CD14-positive monocyte (primary cell): Measurements from ENCODE around the gene MTCH2. TPM values are rescaled to one million over a fixed set of nuclear protein-coding genes. Genes with fewer than 3 reads are reported as not detected.

Experiments
- DNase-seq, 3 donors: peaks; one replicate each; pipeline ENCODE4 v3.0.0-alpha.2; 2011 to 2022
- H2AFZ ChIP-seq: 2 replicates; pipeline ENCODE4 v1.6.0; 2012; ENCODE audit warnings: mild to moderate bottlenecking, low read depth, low read length, inconsistent platforms; ENCODE audit not compliant: insufficient read depth, poor library complexity, severe bottlenecking
- H3K27ac ChIP-seq, 2 donors: 1 replicate in 1 of 2; 2 replicates in 1 of 2; pipeline ENCODE4 v1.5.1; 2012 to 2013; ENCODE audit warnings: low read length in 2 of 2, control low read depth in 1 of 2, inconsistent platforms in 1 of 2, low read depth in 1 of 2, mild to moderate bottlenecking in 1 of 2
- H3K27me3 ChIP-seq, 2 donors: one replicate each; pipeline versions ENCODE4 v1.6.0 to v1.6.1; 2011 to 2013; ENCODE audit warnings: low read length in 2 of 2; ENCODE audit not compliant: control insufficient read depth in 2 of 2, insufficient read depth in 2 of 2
- H3K36me3 ChIP-seq, 2 donors: replicated peaks in 1 of 2; 1 replicate in 1 of 2; 2 replicates in 1 of 2; pipeline versions ENCODE4 v1.5.1 to v1.6.1; 2012 to 2013; ENCODE audit warnings: low read length in 2 of 2, control low read depth in 1 of 2, inconsistent platforms in 1 of 2, mild to moderate bottlenecking in 1 of 2; ENCODE audit not compliant: insufficient read depth in 2 of 2, control insufficient read depth in 1 of 2
- H3K4me1 ChIP-seq, 2 donors: 1 replicate in 1 of 2; 2 replicates in 1 of 2; pipeline versions ENCODE4 v1.5.1 to v1.6.1; 2012 to 2013; ENCODE audit warnings: low read length in 2 of 2, control low read depth in 1 of 2, inconsistent platforms in 1 of 2, mild to moderate bottlenecking in 1 of 2, moderate library complexity in 1 of 2; ENCODE audit not compliant: insufficient read depth in 2 of 2, control insufficient read depth in 1 of 2
- H3K4me2 ChIP-seq: replicated peaks from 2 replicates; pipeline ENCODE3; 2012; ENCODE audit warnings: low read length, moderate library complexity, mild to moderate bottlenecking; ENCODE audit not compliant: poor library complexity, severe bottlenecking; ENCODE audit errors: extremely low read depth
- H3K4me3 ChIP-seq, 3 experiments: fragments of 200-600 bp in 1 of 3; sonication (generic) in 1 of 3; replicated peaks in 1 of 3; 1 replicate in 2 of 3; 2 replicates in 1 of 3; pipeline ENCODE4 v1.5.1; 2011 to 2013; ENCODE audit warnings: low read length in 3 of 3, mild to moderate bottlenecking in 3 of 3, control low read depth in 2 of 3, low read depth in 2 of 3, inconsistent platforms in 1 of 3, moderate library complexity in 1 of 3
- H3K79me2 ChIP-seq: 2 replicates; pipeline ENCODE4 v1.6.0; 2012; ENCODE audit warnings: mild to moderate bottlenecking, control low read depth, inconsistent platforms, low read length, moderate library complexity; ENCODE audit not compliant: insufficient read depth
- H3K9ac ChIP-seq: 2 replicates; pipeline ENCODE4 v1.6.0; 2017; ENCODE audit warnings: low read length, mild to moderate bottlenecking; ENCODE audit not compliant: insufficient read depth, poor library complexity, severe bottlenecking
- H3K9me3 ChIP-seq, 2 donors: replicated peaks in 1 of 2; 1 replicate in 1 of 2; 2 replicates in 1 of 2; pipeline versions ENCODE4 v1.5.1 to v1.6.1; 2012 to 2013; ENCODE audit warnings: low read length in 2 of 2, control low read depth in 1 of 2; ENCODE audit not compliant: control insufficient read depth in 1 of 2, insufficient read depth in 1 of 2
- H4K20me1 ChIP-seq: 2 replicates; pipeline ENCODE4 v1.6.0; 2012; ENCODE audit warnings: mild to moderate bottlenecking, low read length, control low read depth, moderate library complexity; ENCODE audit not compliant: insufficient read depth
- H3K27ac Mint-ChIP-seq, 7 donors: one replicate each; pipeline ENCODE4 v1.8.0; 2020; ENCODE audit warnings: mild to moderate bottlenecking in 7 of 7, mixed read lengths in 7 of 7, moderate library complexity in 6 of 7, inconsistent platforms in 2 of 7
- H3K27me3 Mint-ChIP-seq, 3 donors: one replicate each; pipeline ENCODE4 v1.8.0; 2021 to 2022; ENCODE audit warnings: low read depth in 3 of 3, mild to moderate bottlenecking in 3 of 3, mixed read lengths in 3 of 3, moderate library complexity in 3 of 3, inconsistent platforms in 1 of 3
- H3K36me3 Mint-ChIP-seq, 2 donors: one replicate each; pipeline ENCODE4 v1.8.0; 2020; ENCODE audit warnings: mixed read lengths in 2 of 2, inconsistent platforms in 1 of 2, mild to moderate bottlenecking in 1 of 2
- H3K4me1 Mint-ChIP-seq: one replicate; pipeline ENCODE4 v1.8.0; 2020; ENCODE audit warnings: mild to moderate bottlenecking, mixed read lengths
- H3K4me3 Mint-ChIP-seq, 2 donors: one replicate each; pipeline ENCODE4 v1.8.0; 2020; ENCODE audit warnings: mild to moderate bottlenecking in 2 of 2, mixed read lengths in 2 of 2, moderate library complexity in 1 of 2
- H3K9me3 Mint-ChIP-seq, 7 donors: one replicate each; pipeline ENCODE4 v1.8.0; 2020 to 2022; ENCODE audit warnings: mixed read lengths in 7 of 7, mild to moderate bottlenecking in 6 of 7, moderate library complexity in 6 of 7, inconsistent platforms in 2 of 7
- CTCF ChIP-seq: fragments of 200-600 bp; IDR thresholded peaks from one replicate; pipeline ENCODE4 v1.8.0; 2022; ENCODE audit warnings: antibody characterized with exemption, mild to moderate bottlenecking
- WGBS: methylation state at CpG from one replicate; pipeline ENCODE4 v1.1.5; 2013; ENCODE audit warnings: missing lambda C conversion rate; ENCODE audit not compliant: insufficient coverage; 5-methylcytosine and 5-hydroxymethylcytosine counted together
- intact Hi-C, 2 donors: fragments of 100-400 bp; cut with micrococcal nuclease; formaldehyde crosslinking; loops; one replicate each; pipeline versions ENCODE4 v1.15.0 to v1.15.1; 2023
- polyA plus RNA-seq, 3 donors: library from polyadenylated mRNA; depleted of rRNA in 1 of 3; unstranded in 2 of 3; stranded (reverse) in 1 of 3; fragments of 300-500 nt in 2 of 3; fragments of >200 nt in 1 of 3; fragmentation: Illumina TruSeq in 2 of 3; gene quantifications; 1 replicate in 2 of 3; 2 replicates in 1 of 3; pipeline ENCODE4 v1.2.3, GENCODE V29; 2012 to 2021
- small RNA-seq: library from RNA; depleted of rRNA; stranded (forward); fragments of <200 nt; gene quantifications from one replicate; pipeline ENCODE3, GENCODE V24; 2012; ENCODE audit warnings: low read depth; ENCODE audit not compliant: insufficient read length

MTCH2 gene
- polyA plus RNA-seq, 3 donors: 31.7 to 116 (median 98.0) TPM

GRCh38 chr11:47569646-47570045 lies 72.7 kb downstream of the MTCH2 start:
- no peak overlapping the region for H3K27ac Mint-ChIP-seq
- 98% methylated on average over 6 of the region's 7 CpGs for WGBS
- no peak overlapping the region for H3K4me2 ChIP-seq
- H3K4me3 ChIP-seq: no peak overlapping the region
- H3K27me3 ChIP-seq: no peaks in the 10 kb centered on the region
- H3K27me3 Mint-ChIP-seq: no peaks in the 10 kb centered on the region
- no peak for DNase-seq
- H3K4me1 Mint-ChIP-seq: peaks cover 12% of the 10 kb centered on the region
- H3K27ac ChIP-seq: no peak overlapping the region
- no peak overlapping the region for H3K4me3 Mint-ChIP-seq
- H3K36me3 Mint-ChIP-seq: peaks cover 45 to 51% of the 10 kb centered on the region in 2 donors
- H3K9ac ChIP-seq: no peak overlapping the region
- no peak overlapping the region for H2AFZ ChIP-seq
- TF ChIP-seq CTCF: no peak
- no peaks in the 10 kb centered on the region for H3K9me3 Mint-ChIP-seq
- H4K20me1 ChIP-seq: peaks cover 12% of the 10 kb centered on the region
- intact Hi-C loops: loop anchor here (5.0 to 10.0 kb wide), 3 partner anchors 82 to 195 kb away; partner anchors contain the start of gene FNBP4 (in 1 of the 2)
- H3K79me2 ChIP-seq: peaks cover 84% of the 10 kb centered on the region
- peaks cover 45 to 54% of the 10 kb centered on the region in 2 donors for H3K36me3 ChIP-seq
- H3K9me3 ChIP-seq: no peaks in the 10 kb centered on the region
- H3K4me1 ChIP-seq: peaks cover 13 to 22% of the 10 kb centered on the region in 2 donors

Small RNA genes lying within 50 kb of the gene (small RNA-seq; reads per million reads assigned to genes)
- gene RNU5E-10P: not detected

Other genes with a start within 250 kb of the MTCH2 start
- gene SLC39A13, start 234.0 kb downstream of the MTCH2 start, polyA plus RNA-seq: 10 to 100 TPM in 1 of 3 donors, 1 to 10 TPM in 2; 4.8 to 27.4 (median 5.9) TPM
- gene PSMC3, start 216.1 kb downstream of the MTCH2 start, polyA plus RNA-seq: 10 to 100 TPM; 44.1 to 97.4 (median 89.5) TPM
- 1 to 10 TPM in 1 of 3 donors, not detected in 2; 1.2 TPM for gene RAPSN, start 193.4 kb downstream of the MTCH2 start, polyA plus RNA-seq
- gene CELF1, start 89.4 kb downstream of the MTCH2 start, polyA plus RNA-seq: 100 to 1,000 TPM in 1 of 3 donors, 10 to 100 TPM in 2; 27.2 to 117 (median 39.9) TPM
- gene PTPMT1, start 77.0 kb downstream of the MTCH2 start, polyA plus RNA-seq: 10 to 100 TPM; 39.2 to 87.8 (median 83.3) TPM
- 10 to 100 TPM in 2 of 3 donors, 1 to 10 TPM in 1; 2.8 to 16.9 (median 13.8) TPM for gene KBTBD4, start 63.6 kb downstream of the MTCH2 start, polyA plus RNA-seq
- 100 to 1,000 TPM in 2 of 3 donors, 10 to 100 TPM in 1; 79.7 to 107 (median 104) TPM for gene NDUFS3, start 63.5 kb downstream of the MTCH2 start, polyA plus RNA-seq
- gene FAM180B, start 55.9 kb downstream of the MTCH2 start, polyA plus RNA-seq: under 1 TPM in 1 of 3 donors, not detected in 2; 0.13 TPM
- under 1 TPM in 1 of 3 donors, not detected in 2; 0.84 TPM for gene C1QTNF4, start 48.1 kb downstream of the MTCH2 start, polyA plus RNA-seq
- gene AGBL2, start 72.8 kb upstream of the MTCH2 start, polyA plus RNA-seq: under 1 TPM in 1 of 3 donors, not detected in 2; 0.93 TPM
- gene FNBP4, start 124.8 kb upstream of the MTCH2 start, polyA plus RNA-seq: 100 to 1,000 TPM in 1 of 3 donors, 10 to 100 TPM in 2; 13.3 to 136 (median 17.0) TPM
- gene NUP160, start 205.8 kb upstream of the MTCH2 start, polyA plus RNA-seq: 10 to 100 TPM; 10.6 to 15.7 (median 10.9) TPM